ENCODE measurements around the gene OR7A17.

GRCh38 chr19:14837391-14837790 is 48.5 kb downstream of the OR7A17 start:
- TF ChIP-seq CTCF (IDR thresholded peaks at IDR 0.05) (no peak), POLR2A (IDR thresholded peaks at IDR 0.05) (no peak)

All from adrenal gland (tissue), 5 donors.